Measurements from ENCODE around the gene CEP85.
"Not testable (repeated sequence)": the region's sequence is repeated elsewhere in the genome, so short reads cannot be mapped to it uniquely, and the experiment has no call there.

Gene CEP85

DNA sequence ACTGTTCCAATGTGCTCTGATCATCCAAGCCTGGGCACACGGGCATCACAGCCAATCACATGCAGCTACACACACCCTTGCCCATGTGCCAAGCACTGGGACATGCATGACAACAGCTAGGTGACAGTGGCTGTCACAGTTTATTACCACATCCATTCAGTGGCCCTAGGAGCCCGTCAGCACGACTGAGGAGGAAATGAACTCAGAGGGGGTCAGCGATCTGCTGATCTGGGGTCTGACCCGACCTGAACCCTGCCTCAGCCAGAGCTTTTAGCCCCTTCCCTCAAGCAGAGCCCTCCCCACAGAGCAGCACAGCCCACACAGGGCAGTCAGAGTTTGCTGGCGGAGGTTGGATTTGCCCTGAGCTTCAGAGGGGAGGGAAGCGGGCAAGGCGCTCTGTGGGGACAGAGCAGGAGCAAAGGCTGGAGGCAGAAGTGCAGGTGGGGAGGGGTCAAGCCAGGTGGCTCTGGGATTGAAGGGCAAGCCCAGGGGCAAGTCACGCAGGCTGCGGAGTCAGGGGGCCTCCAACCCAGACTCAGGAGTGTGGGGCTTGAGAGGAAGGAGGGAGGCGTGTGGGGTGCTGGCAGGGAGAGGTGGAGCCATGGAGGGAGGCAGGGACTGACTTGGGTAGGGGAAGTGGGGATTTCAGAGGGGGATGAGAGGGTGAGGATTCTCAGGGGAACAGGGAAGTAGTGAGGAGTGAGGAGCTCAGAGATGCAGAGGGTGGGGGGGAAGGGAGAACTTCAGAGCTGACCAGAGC, 56.3 kb downstream of the CEP85 start:
- DNase-seq (ENCODE audit: low read depth in 2 of 2): no peak

DNA sequence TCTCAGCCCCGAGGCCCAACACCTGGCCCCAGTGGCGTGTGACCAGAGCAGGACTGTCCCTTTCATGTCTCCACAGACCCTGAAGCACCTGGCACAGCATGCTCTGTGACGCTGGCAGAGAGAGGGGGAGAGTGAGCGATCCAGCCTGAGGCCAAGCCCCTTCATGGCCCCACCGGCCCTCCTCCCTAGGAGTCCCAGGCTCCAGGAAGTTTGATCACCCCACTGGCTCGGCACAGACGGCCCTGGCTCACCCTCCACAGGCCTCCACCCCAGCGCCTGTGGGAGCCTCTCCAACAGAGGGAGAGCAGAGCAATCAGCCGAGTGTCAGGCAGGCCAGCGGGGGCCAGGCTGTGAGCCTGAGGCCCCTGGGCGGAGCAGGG, 56.9 kb downstream of the CEP85 start:
- no peak for DNase-seq (ENCODE audit: low read depth in 2 of 2)

DNA sequence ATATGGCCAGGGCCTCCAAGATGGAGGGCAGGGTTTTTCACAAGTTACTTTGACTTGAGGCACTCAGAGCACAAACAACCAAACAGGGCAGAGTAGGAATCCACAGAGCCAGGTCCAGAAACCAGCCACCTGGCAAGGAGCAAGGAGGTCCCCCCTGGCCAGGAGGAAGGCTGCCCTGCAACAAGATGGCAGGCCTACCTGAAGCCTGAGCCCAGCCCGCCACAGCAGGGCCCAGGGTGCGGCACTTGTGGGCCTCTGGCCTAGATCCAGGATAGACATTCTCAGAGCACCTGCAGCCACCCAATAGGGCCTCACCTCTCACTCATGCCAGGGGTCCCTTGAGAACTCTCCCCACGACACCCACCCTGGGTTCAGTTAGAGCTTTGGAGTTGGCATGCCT, 57.4 kb downstream of the CEP85 start:
- no peak for DNase-seq (ENCODE audit: low read depth in 2 of 2)

DNA sequence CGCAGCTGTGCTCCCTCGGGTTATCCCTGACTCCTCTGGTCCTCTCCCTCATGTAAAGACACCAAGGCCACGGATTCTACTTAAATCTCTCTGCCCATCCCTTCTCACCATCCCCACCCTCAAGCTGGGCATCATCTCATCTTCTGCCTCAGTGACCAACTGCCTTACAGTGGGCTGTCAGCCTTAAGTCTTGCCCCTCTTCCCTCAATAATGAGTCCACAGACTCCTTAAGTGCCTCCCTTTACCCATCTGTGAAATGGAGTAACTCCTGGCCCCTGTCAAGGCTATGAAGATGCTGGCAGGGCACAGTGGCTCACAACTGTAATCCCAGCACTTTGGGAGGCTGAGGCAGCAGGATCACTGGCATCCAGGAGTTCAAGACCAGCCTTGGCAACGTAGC, 57.9 kb downstream of the CEP85 start:
- DNase-seq (ENCODE audit: low read depth in 2 of 2): no peak

DNA sequence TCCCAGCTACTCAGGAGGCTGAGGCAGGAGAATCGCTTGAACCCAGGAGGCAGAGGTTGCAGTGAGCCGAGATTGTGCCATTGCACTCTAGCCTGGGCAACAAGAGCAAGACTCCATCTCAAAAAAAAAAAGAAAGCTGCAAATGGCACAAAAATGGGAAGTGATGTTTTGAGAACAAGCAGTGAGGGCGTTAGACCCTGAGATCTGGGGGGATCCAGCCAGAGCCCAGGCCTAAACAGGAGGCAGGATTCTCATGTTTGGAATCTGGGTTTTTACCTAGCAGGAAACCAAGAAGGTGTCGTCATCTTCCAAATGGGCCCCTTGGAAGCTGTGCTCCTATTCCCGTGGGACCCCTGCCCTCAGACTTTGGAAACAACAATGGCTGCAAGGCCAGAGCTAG, 58.7 kb downstream of the CEP85 start:
- DNase-seq (ENCODE audit: low read depth in 2 of 2): not testable (repeated sequence)

DNA sequence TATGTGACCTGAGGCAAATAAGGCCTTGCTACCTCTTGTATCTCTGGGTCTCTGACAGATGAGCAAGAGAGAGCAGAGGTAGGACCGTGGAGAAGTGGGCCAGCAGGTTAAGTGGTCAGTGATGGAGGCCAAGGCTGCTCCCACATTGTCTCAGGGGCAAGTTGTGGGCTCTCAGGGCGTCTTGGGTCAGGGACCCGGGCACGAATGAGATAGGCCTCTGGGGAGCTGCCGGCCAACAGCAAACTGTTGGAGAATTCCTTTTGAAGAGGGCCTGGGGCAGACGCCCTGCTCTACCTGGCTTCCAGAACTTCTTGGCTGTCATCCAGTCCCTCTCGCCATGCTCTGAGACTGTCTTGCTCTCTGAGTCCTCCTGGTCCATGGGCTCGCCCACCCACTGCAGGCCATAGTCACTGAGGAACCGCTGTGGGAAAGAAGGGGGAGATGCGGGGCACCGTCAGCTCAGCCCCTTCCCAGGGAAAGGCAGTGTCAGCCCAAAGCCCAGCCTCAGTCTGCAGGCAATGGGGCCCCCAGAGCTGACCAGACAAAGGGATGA, 60.0 kb downstream of the CEP85 start:
- DNase-seq (ENCODE audit: low read depth in 2 of 2): no peak

DNA sequence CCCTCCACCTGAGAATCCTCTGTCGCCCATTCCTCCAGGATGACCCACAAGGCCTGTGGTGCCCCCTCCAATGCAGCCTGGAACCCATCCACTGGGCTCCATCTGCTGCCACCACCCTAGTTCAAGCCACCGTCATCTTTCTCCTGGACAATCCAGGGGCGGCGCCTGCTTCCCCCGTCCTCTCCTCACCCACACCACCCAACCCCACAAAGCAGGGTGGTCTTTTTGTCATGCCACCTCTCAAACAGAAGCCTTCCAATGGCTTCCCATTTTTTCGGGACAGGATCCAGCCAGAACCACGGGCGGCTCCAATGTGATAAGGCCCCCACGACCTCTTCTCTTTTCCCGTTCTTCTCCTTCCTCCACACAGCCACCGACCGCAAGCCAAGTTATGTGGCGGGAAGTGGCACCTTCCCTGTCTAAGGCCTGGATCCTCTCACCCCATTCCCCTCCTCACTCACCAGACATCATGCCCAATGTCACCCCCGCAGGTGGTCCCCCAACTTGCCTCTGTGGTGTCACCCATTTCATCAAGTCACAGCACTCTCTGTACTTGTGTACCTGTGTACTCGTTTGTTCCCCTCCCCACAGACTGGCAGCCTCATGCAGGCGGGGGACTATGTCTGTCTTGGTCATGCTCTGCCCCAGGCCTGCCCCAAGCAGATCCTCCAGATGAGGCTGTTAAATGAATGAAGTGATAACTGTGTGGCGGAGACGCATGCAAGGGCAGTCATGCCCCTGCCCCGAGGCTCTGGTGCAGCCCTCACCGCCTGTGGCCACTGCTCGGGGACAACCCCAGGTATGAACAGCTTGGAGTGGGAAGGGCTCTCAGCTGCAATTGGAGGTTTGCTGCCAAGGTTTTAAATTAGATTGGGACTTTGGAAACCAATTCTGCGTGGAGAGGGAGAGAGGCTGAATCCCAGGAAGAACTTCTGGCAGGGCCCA, 61.5 kb downstream of the CEP85 start:
- DNase-seq (ENCODE audit: low read depth in 2 of 2): no peak

DNA sequence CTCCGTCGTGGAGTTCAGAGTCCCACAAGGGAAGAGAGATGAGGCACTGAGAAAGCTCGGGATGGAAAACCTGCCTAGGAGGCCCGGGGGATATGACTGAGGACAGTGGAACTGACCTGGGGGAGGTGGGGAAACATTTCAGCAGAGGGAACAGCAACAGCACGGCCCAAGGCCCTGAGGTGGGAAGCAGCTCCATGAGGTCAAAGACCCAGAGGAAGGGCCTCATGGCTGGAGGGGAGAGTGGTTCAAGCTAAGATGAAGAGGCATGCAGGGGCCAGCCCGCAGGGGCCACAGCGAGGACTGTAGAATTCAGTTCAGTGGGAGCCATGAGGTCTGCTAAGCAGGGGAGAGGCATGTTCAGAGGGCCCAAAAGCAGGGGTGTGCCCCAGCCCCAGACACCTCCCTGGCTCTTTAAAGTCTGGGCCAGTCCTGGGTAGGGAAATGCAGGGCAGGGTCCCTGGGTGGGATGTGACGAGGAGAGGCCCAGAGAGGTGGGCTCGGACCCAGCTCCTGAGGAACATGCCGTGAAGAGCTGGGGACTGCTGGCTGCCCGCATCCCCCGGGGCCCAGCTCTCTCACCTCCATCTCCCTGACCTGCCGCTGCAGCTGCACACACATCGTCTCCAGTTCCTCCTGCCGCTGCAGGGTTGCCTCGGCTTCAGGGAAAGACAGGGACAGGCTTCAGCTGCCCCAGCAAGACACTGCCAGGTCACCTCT, 62.5 kb downstream of the CEP85 start:
- DNase-seq (ENCODE audit: low read depth in 2 of 2): no peak

DNA sequence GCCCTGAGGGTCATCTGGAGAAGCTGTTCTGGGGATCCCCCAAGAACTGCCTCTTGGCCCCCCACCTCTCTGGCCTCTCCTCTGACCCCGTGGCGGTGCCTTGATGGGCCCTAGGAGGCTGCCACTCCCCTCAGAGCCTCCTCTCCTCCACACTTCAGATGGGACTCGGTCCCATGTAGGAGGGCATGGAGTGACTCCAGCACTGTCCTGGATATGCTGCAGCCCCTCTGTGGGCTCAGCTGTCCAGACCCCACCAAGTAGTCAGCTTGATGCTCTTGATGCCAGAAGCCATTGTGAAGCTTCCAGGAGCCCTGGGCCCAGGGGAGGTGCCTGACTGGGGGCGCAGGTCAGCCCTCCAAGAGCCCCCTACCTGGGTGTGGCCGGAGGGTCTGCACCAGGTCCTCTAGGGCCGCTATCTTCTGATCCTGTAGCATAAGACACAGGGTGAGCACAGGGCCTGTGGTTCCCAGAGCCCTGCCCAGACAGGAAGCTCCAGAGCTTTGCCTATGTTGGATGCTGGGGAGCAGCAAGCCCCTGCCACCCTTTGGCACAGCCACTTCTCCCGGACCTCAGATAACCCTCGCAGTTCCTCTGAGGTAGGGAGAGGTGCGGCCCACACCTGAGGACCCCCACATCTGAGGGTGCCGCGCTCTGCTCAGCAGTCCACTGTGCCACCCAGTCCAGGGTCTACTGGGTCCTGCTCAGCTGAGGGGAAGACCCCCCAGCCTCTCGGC, 63.2 kb downstream of the CEP85 start:
- DNase-seq (ENCODE audit: low read depth in 2 of 2): no peak

DNA sequence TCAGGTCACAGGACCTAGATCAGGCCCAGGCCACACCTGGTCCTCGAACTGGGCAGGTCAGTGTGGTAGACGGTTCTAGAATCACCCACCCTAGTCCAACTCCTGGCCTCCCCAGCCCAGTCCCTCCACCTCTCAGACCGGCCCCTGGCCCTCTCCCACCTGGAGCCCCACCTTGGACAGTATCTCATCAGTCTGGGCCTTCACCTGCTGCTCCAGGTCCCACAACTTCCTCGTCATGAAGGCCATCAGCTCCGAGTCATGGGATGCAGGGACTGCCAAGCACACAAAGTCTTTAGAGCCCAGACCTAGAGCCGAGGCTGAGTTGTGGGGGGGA, 63.8 kb downstream of the CEP85 start:
- no peak for DNase-seq (ENCODE audit: low read depth in 2 of 2)

DNA sequence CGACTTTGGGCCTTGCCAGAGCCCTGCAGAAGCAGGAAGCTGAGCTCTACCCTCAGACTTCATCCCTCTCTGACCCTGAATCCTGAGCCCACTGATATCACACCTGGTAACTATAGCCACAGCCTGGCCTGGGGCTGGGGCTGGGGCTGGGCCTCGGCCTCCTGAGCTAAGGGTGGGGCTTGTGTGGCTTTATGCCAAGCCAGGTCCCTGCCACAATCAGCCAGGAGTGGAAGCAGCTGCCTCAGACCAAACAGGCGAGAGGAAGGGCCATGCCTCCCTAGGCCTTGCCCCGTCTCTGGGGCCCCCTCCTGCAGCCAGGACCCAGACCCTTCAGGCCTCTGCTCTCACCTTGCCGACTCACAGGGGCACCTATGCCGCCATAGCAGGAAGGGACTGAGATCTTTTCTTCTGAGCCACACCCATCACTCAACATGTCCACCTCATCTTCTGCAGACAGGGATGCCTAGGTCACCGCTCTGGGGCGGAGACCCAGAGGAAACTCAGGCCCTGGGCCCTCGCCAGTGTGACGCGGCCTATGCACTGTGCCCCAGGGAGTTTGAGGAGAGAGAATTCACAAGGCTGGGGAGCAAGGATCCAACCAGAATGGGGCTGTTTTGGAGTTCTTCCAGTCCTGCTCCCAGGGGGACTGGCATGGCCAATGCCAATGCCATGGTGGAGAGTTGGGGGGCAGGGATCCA, 66.7 kb downstream of the CEP85 start:
- DNase-seq (ENCODE audit: low read depth in 2 of 2): no peak

DNA sequence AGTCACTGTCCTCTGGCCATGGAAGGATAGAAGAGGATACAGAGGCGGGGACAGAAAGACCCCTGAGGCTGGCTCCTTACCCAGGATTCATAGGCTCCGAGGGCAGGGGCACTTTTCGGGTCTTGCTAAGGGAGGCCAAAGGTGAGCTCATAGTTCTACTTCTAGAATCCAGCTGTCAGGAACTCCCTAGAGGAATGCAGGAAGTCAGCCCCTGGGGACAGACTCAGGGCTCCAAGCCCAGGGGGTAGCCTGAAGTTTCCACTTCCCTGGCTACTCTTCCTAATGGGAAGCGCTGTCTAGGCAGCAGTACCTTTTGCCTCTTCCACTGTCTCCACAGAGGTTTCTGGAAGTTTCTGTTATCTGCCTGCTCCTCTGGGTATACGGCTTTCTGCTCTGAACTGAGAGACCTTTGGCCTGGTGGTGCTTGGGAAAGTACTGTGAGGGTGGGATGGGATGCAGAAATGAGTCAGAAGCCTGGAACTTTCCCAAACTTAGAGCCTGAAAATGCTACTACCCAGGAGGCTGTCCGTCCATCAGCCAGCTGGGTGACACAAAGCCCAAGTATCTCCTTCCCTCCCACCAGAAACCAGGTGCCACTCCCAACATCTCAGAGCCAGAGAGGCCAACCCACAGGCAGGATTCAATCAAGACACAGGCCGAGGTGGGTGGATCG, 68.9 kb downstream of the CEP85 start:
- no peak for DNase-seq (ENCODE audit: low read depth in 2 of 2)

DNA sequence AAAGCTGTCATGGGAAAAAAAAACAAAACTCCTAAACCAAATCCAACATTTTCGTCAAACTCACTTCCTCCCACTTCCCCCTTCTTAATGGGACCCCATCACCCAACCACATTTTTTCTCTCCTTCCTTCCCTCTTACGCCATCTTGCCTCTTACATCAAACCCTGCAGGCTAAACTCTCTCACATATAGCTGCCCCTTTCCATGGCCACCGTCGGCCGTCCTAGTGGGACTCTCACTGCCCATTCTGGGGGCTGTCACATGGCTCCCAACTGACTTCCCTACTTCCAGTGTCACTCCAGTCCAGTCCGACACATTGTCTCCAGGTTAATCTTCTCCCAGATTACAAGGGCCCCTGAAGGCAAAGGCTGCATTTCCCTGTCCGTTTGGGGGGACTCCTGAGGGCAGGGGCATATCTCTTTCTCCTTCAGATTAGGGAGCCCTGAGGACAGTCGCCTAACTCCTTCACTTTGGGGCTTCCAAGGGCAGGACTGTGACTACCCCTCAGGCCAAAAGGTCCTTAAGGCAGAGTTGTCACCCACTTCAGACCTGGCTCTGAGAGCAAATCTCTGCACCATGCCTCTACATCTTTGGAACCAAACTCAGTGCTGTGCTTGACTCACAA, 71.8 kb downstream of the CEP85 start:
- no peak for DNase-seq (ENCODE audit: low read depth in 2 of 2)

DNA sequence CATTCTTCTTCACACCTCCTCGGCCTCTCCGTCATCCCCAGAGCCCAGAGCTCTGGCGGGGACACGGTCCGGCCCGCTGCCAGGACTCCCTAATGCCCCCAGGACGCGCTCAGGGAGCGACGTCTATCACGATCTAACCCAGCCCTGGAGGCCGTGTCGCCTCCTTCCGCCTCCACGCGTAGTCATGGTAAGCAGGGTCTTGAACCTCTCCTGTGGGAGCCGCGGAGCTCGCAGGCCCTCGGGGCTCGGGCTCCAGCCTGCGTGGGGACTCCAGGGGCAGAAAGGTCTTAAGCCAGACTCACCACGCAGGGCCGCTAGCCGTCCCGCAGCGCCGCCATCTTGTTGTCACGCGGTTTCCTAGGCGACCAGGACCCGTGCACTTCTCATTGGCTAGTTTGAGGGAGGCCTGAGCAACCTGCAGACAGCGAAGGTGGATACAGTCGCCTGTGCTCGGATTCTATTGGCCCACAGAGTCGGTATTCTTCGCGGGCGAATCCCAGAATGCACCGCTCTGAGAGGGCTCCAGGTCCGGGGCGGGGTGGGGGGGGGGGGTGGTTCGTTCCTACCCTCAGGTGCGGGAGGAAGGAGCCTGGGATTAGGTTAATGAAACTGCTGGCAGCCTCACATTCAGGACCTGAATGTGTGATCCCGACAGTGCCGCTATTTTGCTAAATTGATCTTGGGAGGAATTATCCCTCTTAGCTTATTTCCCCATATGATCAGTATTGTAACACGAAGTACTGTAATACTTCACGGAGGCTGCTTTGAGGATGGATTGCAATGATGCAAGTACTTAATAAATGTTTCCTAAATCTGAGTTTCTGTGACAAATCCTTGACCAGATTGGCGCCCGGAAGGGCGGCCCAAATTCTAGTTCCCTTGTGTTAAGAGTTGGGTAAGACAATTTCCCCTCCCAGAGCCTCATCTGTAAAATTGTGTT, 72.6 kb downstream of the CEP85 start, which contains the start of gene UBXN11:
Gene UBXN11, minus strand, starts transcription at position 347 of the 940 bp plus-strand sequence. CDS start 3,753 bp downstream, outside the sequence.
- peak; percentile 85 to 87 for DNase-seq (ENCODE audit: low read depth in 2 of 2)

DNA sequence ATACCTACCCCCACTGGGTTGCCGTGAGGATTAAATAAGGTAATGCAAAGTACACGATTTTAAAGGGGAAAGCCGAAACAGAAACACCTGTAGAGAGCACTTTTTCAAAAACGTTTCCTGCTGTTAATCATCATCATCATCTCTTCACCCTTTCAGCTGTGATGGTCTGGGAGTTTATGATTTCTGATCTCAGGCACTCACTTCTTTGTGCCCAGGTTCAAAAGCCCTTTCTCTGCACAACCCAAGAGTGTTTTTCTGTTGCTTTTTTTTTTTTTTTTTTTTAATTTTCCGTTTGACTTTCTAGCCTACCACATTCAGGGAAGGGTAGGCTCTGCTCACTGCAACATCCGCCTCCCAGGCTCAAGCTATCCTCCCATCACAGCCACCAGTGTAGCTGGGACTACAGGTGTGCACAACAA, 73.4 kb downstream of the CEP85 start:
- no peak for DNase-seq (ENCODE audit: low read depth in 2 of 2)

DNA sequence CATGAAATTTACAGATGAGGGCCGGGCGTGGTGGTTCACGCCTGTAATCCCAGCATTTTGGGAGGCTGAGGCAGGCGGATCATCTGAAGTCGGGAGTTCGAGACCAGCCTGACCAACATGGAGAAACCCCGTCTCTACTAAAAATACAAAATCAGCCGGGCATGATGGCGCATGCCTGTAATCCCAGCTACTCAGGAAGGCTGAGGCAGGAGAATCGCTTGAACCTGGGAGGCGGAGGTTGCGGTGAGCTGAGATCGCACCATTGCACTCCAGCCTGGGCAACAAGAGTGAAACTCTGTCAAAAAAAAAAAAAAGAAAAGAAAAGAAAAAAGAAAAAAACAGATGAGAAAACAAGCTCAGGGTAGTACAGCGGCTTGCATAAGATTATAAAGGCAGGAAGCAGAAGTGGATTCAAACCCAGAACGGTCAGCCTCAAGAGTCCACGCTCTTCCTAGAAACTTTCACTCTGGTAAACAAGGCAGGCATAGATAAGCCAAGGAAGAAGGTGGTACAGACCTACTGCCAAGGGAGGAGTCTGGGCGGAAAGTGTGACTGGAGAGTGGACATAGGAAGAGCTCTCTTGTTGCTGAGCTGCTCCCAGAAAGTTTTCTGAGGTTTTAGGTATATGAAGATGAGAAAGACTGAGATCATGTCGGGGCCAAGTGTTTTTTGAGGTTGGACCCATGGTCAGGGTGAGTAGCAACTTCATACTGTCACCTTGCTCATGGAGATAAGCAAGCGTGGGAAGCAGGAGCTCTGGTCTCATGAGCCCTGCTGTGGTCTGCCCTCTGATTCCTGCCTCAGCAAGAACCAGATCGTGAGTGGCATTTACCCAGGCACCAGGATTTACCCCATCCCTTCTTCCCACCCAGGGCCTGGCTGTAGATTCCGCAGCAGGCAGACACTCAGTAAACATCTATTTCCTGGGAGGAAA, 74.2 kb downstream of the CEP85 start:
- not testable (repeated sequence) for DNase-seq (ENCODE audit: low read depth in 2 of 2)

DNA sequence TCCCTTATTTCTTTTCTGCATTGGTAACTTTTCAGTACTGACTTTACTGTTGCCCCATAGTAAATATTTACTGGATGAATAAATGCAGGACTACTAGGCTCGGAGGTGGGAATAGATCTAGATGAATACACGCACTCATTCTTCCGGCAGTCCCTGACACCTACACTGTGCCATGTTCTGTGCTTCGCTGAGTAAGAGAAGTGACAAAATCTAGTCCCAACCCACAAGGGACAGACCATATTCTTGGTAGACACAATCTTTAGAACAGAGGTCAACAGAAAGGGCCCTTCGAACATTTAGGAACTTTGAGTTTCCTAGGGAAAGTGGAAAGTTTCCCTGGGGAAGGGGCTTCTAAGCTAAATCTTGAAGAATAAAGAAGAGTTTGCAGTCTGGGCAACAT, 80.5 kb downstream of the CEP85 start:
- DNase-seq (ENCODE audit: low read depth in 2 of 2): no peak

Measured in stimulated activated CD8-positive, alpha-beta memory T cell treated with anti-CD3 and anti-CD28 coated beads, Interleukin-2, amount 100 ng/mL, for 1 hour (primary cell).